Measurements from ENCODE around the gene F13B. TPM values are rescaled to one million over a fixed set of nuclear protein-coding genes. Genes with fewer than 3 reads are reported as not detected.

F13B gene
- total and polyA plus RNA-seq, 2 of the 4 experiments (the other 2 are of a cell fraction) = not detected

GRCh38 chr1:197027359-197027758, 39.7 kb downstream of the F13B start:
- no peak overlapping the region for H3K23ac ChIP-seq (ENCODE audit: low read depth, low read length)
- no peak overlapping the region for H2BK120ac ChIP-seq (ENCODE audit: low read depth, low read length)
- DNase-seq (no peak), ATAC-seq (ENCODE audit: low read depth) (no peak)
- no peak overlapping the region for H4K91ac ChIP-seq (ENCODE audit: insufficient read depth, low read depth, low read length)
- ChIA-PET POLR2A (ENCODE audit: unreplicated experiment) (interaction anchor here (0.7 kb wide), 1 partner anchor 73 kb away, joined by 6 read pairs; no protein-coding TSS in a partner anchor), CTCF (no interaction called here)
- H3K14ac ChIP-seq (replicated peaks; ENCODE audit: low read depth, low read length) = no peak overlapping the region
- no peak overlapping the region for H2AFZ ChIP-seq (replicated peaks; ENCODE audit: low read length, poor library complexity)
- H4K20me1 ChIP-seq (ENCODE audit: insufficient read depth, low read length) = no peaks in the 10 kb centered on the region
- H3K79me1 ChIP-seq (ENCODE audit: low read depth in 1 of 2, low read length in 2 of 2) = no peaks in the 10 kb centered on the region
- H3K4me1 ChIP-seq (ENCODE audit: control insufficient read depth, insufficient read depth, low read length) = no peaks in the 10 kb centered on the region
- H3K4me3 ChIP-seq (ENCODE audit: insufficient read depth, low read depth, low read length) = no peak overlapping the region
- H3K9ac ChIP-seq (ENCODE audit: low read depth, low read length) = no peak overlapping the region
- H3K4ac ChIP-seq (ENCODE audit: low read depth, low read length) = no peak overlapping the region
- no peak overlapping the region for H4K8ac ChIP-seq (ENCODE audit: low read depth in 2 of 2, low read length in 2 of 2)
- no peak overlapping the region for H2AK5ac ChIP-seq (ENCODE audit: low read depth, low read length)
- no peak overlapping the region for H3K27ac ChIP-seq (ENCODE audit: insufficient read depth, low read length)
- dilution Hi-C loops (cut with HindIII; ENCODE audit: low sequenced_read_pairs, unreplicated experiment) (no loop called here), in situ Hi-C loops (cut with MboI; ENCODE audit: low sequenced_read_pairs) (no loop called here), intact Hi-C loops (cut with micrococcal nuclease) (no loop called here)
- no peak overlapping the region for H2BK5ac ChIP-seq (ENCODE audit: low read depth, low read length, poor library complexity, severe bottlenecking)
- no peak for TF ChIP-seq RAD21 (IDR thresholded peaks at IDR 0.05; ENCODE audit: low read length)
- TF ChIP-seq RFX5 (IDR thresholded peaks at IDR 0.05; ENCODE audit: low read depth, low read length) = no peak
- TF ChIP-seq USF2 (IDR thresholded peaks at IDR 0.05; ENCODE audit: low read depth, low read length) = no peak
- TF ChIP-seq, protein P1, sequence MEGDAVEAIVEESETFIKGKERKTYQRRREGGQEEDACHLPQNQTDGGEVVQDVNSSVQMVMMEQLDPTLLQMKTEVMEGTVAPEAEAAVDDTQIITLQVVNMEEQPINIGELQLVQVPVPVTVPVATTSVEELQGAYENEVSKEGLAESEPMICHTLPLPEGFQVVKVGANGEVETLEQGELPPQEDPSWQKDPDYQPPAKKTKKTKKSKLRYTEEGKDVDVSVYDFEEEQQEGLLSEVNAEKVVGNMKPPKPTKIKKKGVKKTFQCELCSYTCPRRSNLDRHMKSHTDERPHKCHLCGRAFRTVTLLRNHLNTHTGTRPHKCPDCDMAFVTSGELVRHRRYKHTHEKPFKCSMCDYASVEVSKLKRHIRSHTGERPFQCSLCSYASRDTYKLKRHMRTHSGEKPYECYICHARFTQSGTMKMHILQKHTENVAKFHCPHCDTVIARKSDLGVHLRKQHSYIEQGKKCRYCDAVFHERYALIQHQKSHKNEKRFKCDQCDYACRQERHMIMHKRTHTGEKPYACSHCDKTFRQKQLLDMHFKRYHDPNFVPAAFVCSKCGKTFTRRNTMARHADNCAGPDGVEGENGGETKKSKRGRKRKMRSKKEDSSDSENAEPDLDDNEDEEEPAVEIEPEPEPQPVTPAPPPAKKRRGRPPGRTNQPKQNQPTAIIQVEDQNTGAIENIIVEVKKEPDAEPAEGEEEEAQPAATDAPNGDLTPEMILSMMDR (conservative IDR thresholded peaks at IDR 0.05; ENCODE audit: low read depth, low read length) = no peak
- TF ChIP-seq POLR2A (IDR thresholded peaks at IDR 0.05; ENCODE audit: low read depth, low read length) = no peak
- TF ChIP-seq MAFK (IDR thresholded peaks at IDR 0.05; ENCODE audit: low read depth, low read length) = no peak
- no peak for TF ChIP-seq SMC3 (IDR thresholded peaks at IDR 0.05; ENCODE audit: low read depth, low read length)
- TF ChIP-seq FOS (IDR thresholded peaks at IDR 0.05; ENCODE audit: low read depth, low read length) = no peak
- TF ChIP-seq MXI1 (IDR thresholded peaks at IDR 0.05; ENCODE audit: borderline replicate concordance, low read depth, low read length) = no peak
- no peak for TF ChIP-seq MAZ (IDR thresholded peaks at IDR 0.05; ENCODE audit: borderline replicate concordance, low read depth, low read length)
- TF ChIP-seq NFE2L2 (IDR thresholded peaks at IDR 0.05; ENCODE audit: low read depth, low read length) = no peak
- TF ChIP-seq RCOR1 (IDR thresholded peaks at IDR 0.05; ENCODE audit: insufficient replicate concordance, low read length) = no peak
- no peak for TF ChIP-seq CEBPB (IDR thresholded peaks at IDR 0.05; ENCODE audit: low read depth, low read length)
- no peak for TF ChIP-seq ELK1 (IDR thresholded peaks at IDR 0.05; ENCODE audit: borderline replicate concordance, low read depth, low read length)
- TF ChIP-seq BHLHE40 (IDR thresholded peaks at IDR 0.05; ENCODE audit: low read depth, low read length) = no peak
- no peak for TF ChIP-seq CHD1 (IDR thresholded peaks at IDR 0.05; ENCODE audit: low read depth, low read length)
- H3K27me3 ChIP-seq (ENCODE audit: control insufficient read depth, insufficient read depth, low read length) = no peaks in the 10 kb centered on the region
- H3K4me2 ChIP-seq (ENCODE audit: low read depth, low read length) = no peak overlapping the region
- no peak overlapping the region for H3K56ac ChIP-seq (ENCODE audit: extremely low read depth, insufficient read depth, low read length)
- no peak overlapping the region for H2AK9ac ChIP-seq (replicated peaks; ENCODE audit: low read depth, low read length, poor library complexity)
- H4K5ac ChIP-seq (ENCODE audit: low read depth, low read length) = no peak overlapping the region
- no peaks in the 10 kb centered on the region for H3K9me1 ChIP-seq (ENCODE audit: insufficient read depth, low read length)
- no peaks in the 10 kb centered on the region for H3K9me3 ChIP-seq (ENCODE audit: control insufficient read depth, insufficient read depth, low read length)
- H3K18ac ChIP-seq (ENCODE audit: low read depth, low read length) = no peak overlapping the region
- WGBS, 2 experiments (ENCODE audit: extremely low coverage in 2 of 2, insufficient read length in 1 of 2) = 60% methylated on average over 1 of the region's 6 CpGs; no CpG with 5 or more reads in 1 of the 2 experiments
- H3K36me3 ChIP-seq (ENCODE audit: control insufficient read depth, insufficient read depth, low read length) = no peaks in the 10 kb centered on the region
- no peak overlapping the region for H2BK20ac ChIP-seq (ENCODE audit: low read depth, low read length)
- H2BK15ac ChIP-seq (ENCODE audit: low read depth, low read length) = no peak overlapping the region
- no TSS peak for BruUV-seq (replicated peaks)
